ENCODE measurements around the gene GALNT15. TPM values are rescaled to one million over a fixed set of nuclear protein-coding genes. Genes with fewer than 3 reads are reported as not detected.

Gene GALNT15
- total and polyA plus RNA-seq, 3 experiments from 2014 or later, result not detected

GRCh38 chr3:16255326-16255725 is 80.8 kb downstream of the GALNT15 start:
- Mint-ChIP-seq H3K27ac (peak overlapping the region in 1 of 8 donors; percentile 88), H3K36me3 (peaks cover 0 to 23% (median 6%) of the 10 kb centered on the region in 3 donors)
- POLR2A ChIA-PET, result no interaction called here

GRCh38 chr3:16255726-16256125 is 81.2 kb downstream of the GALNT15 start:
- POLR2A ChIA-PET, result no interaction called here

More at GRCh38 chr3:16255326-16255725, 80.8 kb downstream of the GALNT15 start:
- Mint-ChIP-seq H3K9me3 (no peaks in the 10 kb centered on the region), H3K27me3 (no peaks in the 10 kb centered on the region), H3K4me3 (no peak overlapping the region), H3K4me1 (peaks cover 0 to 9% (median 0%) of the 10 kb centered on the region in 3 donors)
- no peak overlapping the region for H3K27ac ChIP-seq (ENCODE audit: low read depth, low read length)
- no peak for DNase-seq
- no peaks in the 10 kb centered on the region for H3K27me3 ChIP-seq (ENCODE audit: insufficient read depth, low read length, poor library complexity, severe bottlenecking)
- peaks cover 8% of the 10 kb centered on the region for H3K36me3 ChIP-seq (ENCODE audit: insufficient read depth, low read length)
- no peak overlapping the region for H3K4me3 ChIP-seq (ENCODE audit: low read length)
- H3K9me3 ChIP-seq (ENCODE audit: low read length), result no peaks in the 10 kb centered on the region
- H3K4me1 ChIP-seq (ENCODE audit: insufficient read depth, low read length), result no peaks in the 10 kb centered on the region
- CTCF ChIA-PET, result interaction anchor here (1.0 to 1.6 kb wide), 2 partner anchors 9 to 12 kb away, joined by 3 read pairs; partner anchors contain the start of gene DPH3

GRCh38 chr3:16257309-16257708 is 82.8 kb downstream of the GALNT15 start:
- Mint-ChIP-seq H3K27me3 (no peaks in the 10 kb centered on the region), H3K4me3 (no peak overlapping the region), H3K36me3 (peaks cover 0 to 33% (median 6%) of the 10 kb centered on the region in 3 donors), H3K27ac (no peak overlapping the region), H3K9me3 (no peaks in the 10 kb centered on the region), H3K4me1 (peaks cover 0 to 9% (median 0%) of the 10 kb centered on the region in 3 donors)
- POLR2A ChIA-PET, result no interaction called here
- no peak for DNase-seq
- Histone ChIP-seq H3K36me3 (ENCODE audit: insufficient read depth, low read length) (peaks cover 8% of the 10 kb centered on the region), H3K4me1 (ENCODE audit: insufficient read depth, low read length) (no peaks in the 10 kb centered on the region), H3K27me3 (ENCODE audit: insufficient read depth, low read length, poor library complexity, severe bottlenecking) (no peaks in the 10 kb centered on the region), H3K4me3 (ENCODE audit: low read length) (no peak overlapping the region), H3K27ac (ENCODE audit: low read depth, low read length) (no peak overlapping the region), H3K9me3 (ENCODE audit: low read length) (no peaks in the 10 kb centered on the region)
- CTCF ChIA-PET, result no interaction called here

More at GRCh38 chr3:16255726-16256125, 81.2 kb downstream of the GALNT15 start:
- Mint-ChIP-seq H3K9me3 (no peaks in the 10 kb centered on the region), H3K4me3 (no peak overlapping the region), H3K36me3 (peaks cover 0 to 26% (median 6%) of the 10 kb centered on the region in 3 donors), H3K27me3 (no peaks in the 10 kb centered on the region), H3K27ac (no peak overlapping the region), H3K4me1 (peaks cover 0 to 9% (median 0%) of the 10 kb centered on the region in 3 donors)
- DNase-seq, result no peak
- Histone ChIP-seq H3K27ac (ENCODE audit: low read depth, low read length) (no peak overlapping the region), H3K9me3 (ENCODE audit: low read length) (no peaks in the 10 kb centered on the region), H3K4me3 (ENCODE audit: low read length) (no peak overlapping the region), H3K4me1 (ENCODE audit: insufficient read depth, low read length) (no peaks in the 10 kb centered on the region), H3K27me3 (ENCODE audit: insufficient read depth, low read length, poor library complexity, severe bottlenecking) (no peaks in the 10 kb centered on the region), H3K36me3 (ENCODE audit: insufficient read depth, low read length) (peaks cover 8% of the 10 kb centered on the region)
- CTCF ChIA-PET, result interaction anchor here (1.6 kb wide), 1 partner anchor 9 kb away, joined by 3 read pairs; the partner anchor contains the start of gene DPH3

DNA sequence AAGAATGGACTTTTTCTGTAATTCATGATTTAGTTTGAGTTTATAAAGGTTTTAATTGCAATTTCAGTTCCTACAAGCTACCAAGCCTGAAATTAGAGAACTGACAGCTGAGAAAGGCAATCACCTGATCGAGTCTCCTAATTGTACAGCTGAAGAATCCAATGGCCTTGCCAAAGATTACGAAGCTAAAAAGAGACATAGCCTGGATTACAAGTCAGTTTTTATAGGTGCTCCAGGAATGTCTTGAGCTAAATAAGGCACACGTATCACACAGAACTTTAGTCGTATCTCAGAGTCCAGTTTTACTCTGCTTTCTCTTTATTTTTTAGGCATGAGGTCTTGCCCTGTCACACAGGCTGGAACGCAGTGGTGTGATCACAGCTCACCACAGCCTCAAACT is 83.7 kb downstream of the GALNT15 start:
- peaks cover 0 to 9% (median 0%) of the 10 kb centered on the region in 3 donors for H3K4me1 Mint-ChIP-seq
- ChIA-PET CTCF (interaction anchor here (1.3 to 1.6 kb wide), 2 partner anchors 9 to 11 kb away, joined by 3 to 8 read pairs; no protein-coding TSS in a partner anchor), POLR2A (no interaction called here)
- H3K9me3 Mint-ChIP-seq, result no peaks in the 10 kb centered on the region
- Histone ChIP-seq H3K27ac (ENCODE audit: low read depth, low read length) (no peak overlapping the region), H3K4me3 (ENCODE audit: low read length) (no peak overlapping the region), H3K36me3 (ENCODE audit: insufficient read depth, low read length) (peaks cover 8% of the 10 kb centered on the region), H3K9me3 (ENCODE audit: low read length) (no peaks in the 10 kb centered on the region), H3K27me3 (ENCODE audit: insufficient read depth, low read length, poor library complexity, severe bottlenecking) (no peaks in the 10 kb centered on the region), H3K4me1 (ENCODE audit: insufficient read depth, low read length) (peaks cover 2% of the 10 kb centered on the region)
- H3K4me3 Mint-ChIP-seq, result no peak overlapping the region
- H3K27ac Mint-ChIP-seq, result no peak overlapping the region
- H3K36me3 Mint-ChIP-seq, result peaks cover 0 to 33% (median 6%) of the 10 kb centered on the region in 3 donors
- DNase-seq, result no peak
- H3K27me3 Mint-ChIP-seq, result no peaks in the 10 kb centered on the region

DNA sequence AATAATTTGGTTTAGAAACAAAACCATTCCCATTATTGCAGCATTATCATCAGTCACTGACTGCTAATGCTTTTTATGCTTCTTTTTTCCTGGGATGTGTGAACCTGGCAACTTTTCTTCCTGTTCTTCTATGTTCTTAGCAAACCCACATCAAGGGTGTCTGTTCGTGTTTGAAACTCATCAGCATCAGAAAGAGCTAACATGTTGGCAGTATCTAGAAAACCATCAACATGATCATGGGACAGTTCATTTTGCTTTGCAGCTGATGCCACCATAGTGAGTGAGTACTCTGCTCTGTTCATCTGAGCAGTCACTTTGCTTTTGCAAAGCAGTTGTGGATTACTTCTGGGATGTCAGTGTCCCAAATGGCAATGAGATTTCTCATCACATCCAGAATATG is 84.4 kb downstream of the GALNT15 start:
- Histone ChIP-seq H3K4me3 (ENCODE audit: low read length) (no peak overlapping the region), H3K27ac (ENCODE audit: low read depth, low read length) (no peak overlapping the region), H3K4me1 (ENCODE audit: insufficient read depth, low read length) (peaks cover 7% of the 10 kb centered on the region), H3K36me3 (ENCODE audit: insufficient read depth, low read length) (peaks cover 8% of the 10 kb centered on the region), H3K27me3 (ENCODE audit: insufficient read depth, low read length, poor library complexity, severe bottlenecking) (no peaks in the 10 kb centered on the region), H3K9me3 (ENCODE audit: low read length) (no peaks in the 10 kb centered on the region)
- peak overlapping the region in 1 of 8 donors; percentile 49 for H3K27ac Mint-ChIP-seq
- no peak overlapping the region for H3K4me3 Mint-ChIP-seq
- DNase-seq, result no peak
- H3K9me3 Mint-ChIP-seq, result no peaks in the 10 kb centered on the region
- ChIA-PET POLR2A (no interaction called here), CTCF (interaction anchor here (1.3 to 1.6 kb wide), 2 partner anchors 10 to 11 kb away, joined by 3 to 8 read pairs; no protein-coding TSS in a partner anchor)
- H3K36me3 Mint-ChIP-seq, result peaks cover 0 to 33% (median 6%) of the 10 kb centered on the region in 3 donors
- H3K27me3 Mint-ChIP-seq, result no peaks in the 10 kb centered on the region
- H3K4me1 Mint-ChIP-seq, result peaks cover under 1 to 11% (median 2%) of the 10 kb centered on the region in 3 donors

DNA sequence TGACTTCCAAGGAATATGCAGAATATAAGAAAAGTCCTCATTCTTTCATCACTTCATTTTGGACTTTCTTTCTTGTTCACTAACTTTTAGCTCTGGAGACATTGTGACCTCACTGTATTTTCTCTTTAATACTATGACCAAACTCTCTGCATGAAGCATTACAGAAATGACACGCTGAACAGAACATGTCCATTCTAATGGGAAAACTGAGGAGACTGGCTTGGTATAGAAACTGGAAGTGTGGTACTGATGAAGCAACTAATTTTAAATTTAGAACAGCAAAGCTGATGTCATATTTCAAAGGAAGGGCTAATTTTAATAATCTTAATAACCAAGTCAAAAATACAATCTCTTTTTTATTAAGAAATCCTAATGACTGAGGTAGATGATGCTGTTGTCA is 85.6 kb downstream of the GALNT15 start:
- H3K4me3 Mint-ChIP-seq, result no peak overlapping the region
- CTCF ChIA-PET, result no interaction called here
- DNase-seq, result no peak

GRCh38 chr3:16262174-16262573 is 87.7 kb downstream of the GALNT15 start:
- Histone ChIP-seq H3K4me1 (ENCODE audit: insufficient read depth, low read length) (peaks cover 19% of the 10 kb centered on the region), H3K9me3 (ENCODE audit: low read length) (no peaks in the 10 kb centered on the region), H3K4me3 (ENCODE audit: low read length) (no peak overlapping the region), H3K36me3 (ENCODE audit: insufficient read depth, low read length) (peaks cover 8% of the 10 kb centered on the region), H3K27me3 (ENCODE audit: insufficient read depth, low read length, poor library complexity, severe bottlenecking) (no peaks in the 10 kb centered on the region), H3K27ac (ENCODE audit: low read depth, low read length) (no peak overlapping the region)
- peaks cover 0 to 4% of the 10 kb centered on the region in 2 donors for H3K27me3 Mint-ChIP-seq
- ChIA-PET CTCF (no interaction called here), POLR2A (no interaction called here)
- H3K36me3 Mint-ChIP-seq, result peaks cover 0 to 39% (median 5%) of the 10 kb centered on the region in 3 donors
- H3K27ac Mint-ChIP-seq, result no peak overlapping the region
- H3K4me1 Mint-ChIP-seq, result peaks cover 29 to 34% (median 30%) of the 10 kb centered on the region in 3 donors
- no peak for DNase-seq
- H3K4me3 Mint-ChIP-seq, result no peak overlapping the region
- H3K9me3 Mint-ChIP-seq, result no peaks in the 10 kb centered on the region

More for the DNA sequence above, 85.6 kb downstream of the GALNT15 start:
- Histone ChIP-seq H3K27me3 (ENCODE audit: insufficient read depth, low read length, poor library complexity, severe bottlenecking) (no peaks in the 10 kb centered on the region), H3K4me1 (ENCODE audit: insufficient read depth, low read length) (peaks cover 12% of the 10 kb centered on the region), H3K9me3 (ENCODE audit: low read length) (no peaks in the 10 kb centered on the region), H3K27ac (ENCODE audit: low read depth, low read length) (no peak overlapping the region), H3K4me3 (ENCODE audit: low read length) (no peak overlapping the region), H3K36me3 (ENCODE audit: insufficient read depth, low read length) (peaks cover 8% of the 10 kb centered on the region)
- peaks cover 12 to 16% (median 12%) of the 10 kb centered on the region in 3 donors for H3K4me1 Mint-ChIP-seq
- H3K9me3 Mint-ChIP-seq, result no peaks in the 10 kb centered on the region
- H3K27ac Mint-ChIP-seq, result peak overlapping the region in 1 of 8 donors; percentile 2
- peaks cover 0 to 40% (median 6%) of the 10 kb centered on the region in 3 donors for H3K36me3 Mint-ChIP-seq
- POLR2A ChIA-PET, result no interaction called here
- H3K27me3 Mint-ChIP-seq, result peaks cover 0 to 4% of the 10 kb centered on the region in 2 donors

GRCh38 chr3:16264174-16264707 is 89.8 kb downstream of the GALNT15 start:
- peaks cover 37 to 41% (median 38%) of the 10 kb centered on the region in 3 donors for H3K4me1 Mint-ChIP-seq
- POLR2A ChIA-PET, result interaction anchor here (0.7 to 1.6 kb wide), 7 partner anchors 12 to 975 kb away, joined by 3 to 19 read pairs (median 4); partner anchors contain the start of genes BTD and HACL1

More at GRCh38 chr3:16264174-16264707, 89.8 kb downstream of the GALNT15 start:
- H3K4me1 ChIP-seq (ENCODE audit: insufficient read depth, low read length), result peaks cover 19% of the 10 kb centered on the region
- no peaks in the 10 kb centered on the region for H3K9me3 ChIP-seq (ENCODE audit: low read length)
- no peak for DNase-seq
- H3K27ac ChIP-seq (ENCODE audit: low read depth, low read length), result peak overlapping the region; percentile 95
- H3K27me3 Mint-ChIP-seq, result peaks cover 0 to 4% of the 10 kb centered on the region in 2 donors
- peak overlapping the region; percentile 93 to 99 (median 97) for H3K4me3 Mint-ChIP-seq
- CTCF ChIA-PET, result interaction anchor here (0.8 to 9.5 kb wide), 8 partner anchors 9 to 286 kb away, joined by 3 to 108 read pairs (median 6); partner anchors contain the start of gene RFTN1
- peaks cover 0 to 33% (median 3%) of the 10 kb centered on the region in 3 donors for H3K36me3 Mint-ChIP-seq
- peak overlapping the region; percentile 95 to 100 (median 100) for H3K27ac Mint-ChIP-seq
- H3K9me3 Mint-ChIP-seq, result no peaks in the 10 kb centered on the region
- no peaks in the 10 kb centered on the region for H3K27me3 ChIP-seq (ENCODE audit: insufficient read depth, low read length, poor library complexity, severe bottlenecking)
- H3K36me3 ChIP-seq (ENCODE audit: insufficient read depth, low read length), result peaks cover 8% of the 10 kb centered on the region
- peak overlapping the region; percentile 88 for H3K4me3 ChIP-seq (ENCODE audit: low read length)
